COLO668 (cell line): ENCODE measurements around the gene SLC22A23.
A peak's percentile ranks its signal among the peaks of the same experiment; 100 is the strongest.

Source experiments
- DNase-seq: peaks from one replicate; lab custom pipeline; 2025; ENCODE audit not compliant: unreplicated experiment; lab: John Stamatoyannopoulos, UW

The SLC22A23 gene

GRCh38 chr6:3306848-3307247, 150.0 kb downstream of the SLC22A23 start:
- no peak for DNase-seq

- no peak for DNase-seq
These were observed 151.0 kb downstream of the SLC22A23 start for GRCh38 chr6:3305831-3306230.

- no peak for DNase-seq
These were observed 151.7 kb downstream of the SLC22A23 start for GRCh38 chr6:3305216-3305565.

- no peak for DNase-seq
These were observed 152.2 kb downstream of the SLC22A23 start for GRCh38 chr6:3304500-3305215.

GRCh38 chr6:3303795-3304411, 152.9 kb downstream of the SLC22A23 start:
- no peak for DNase-seq

- DNase-seq = no peak
These were observed 155.3 kb downstream of the SLC22A23 start for GRCh38 chr6:3301506-3301905.

GRCh38 chr6:3299221-3299620, 157.6 kb downstream of the SLC22A23 start:
- no peak for DNase-seq

GRCh38 chr6:3297909-3298308, 158.9 kb downstream of the SLC22A23 start:
- peak; percentile 9 for DNase-seq

- DNase-seq = no peak
These were observed 159.8 kb downstream of the SLC22A23 start for GRCh38 chr6:3297006-3297405.

GRCh38 chr6:3296537-3296936, 160.3 kb downstream of the SLC22A23 start:
- DNase-seq = no peak

GRCh38 chr6:3296078-3296477, 160.8 kb downstream of the SLC22A23 start:
- no peak for DNase-seq

- peak; percentile 49 for DNase-seq
These were observed 161.7 kb downstream of the SLC22A23 start for GRCh38 chr6:3294921-3295871.

GRCh38 chr6:3294396-3294795, 162.5 kb downstream of the SLC22A23 start:
- no peak for DNase-seq

- DNase-seq = no peak
These were observed 163.3 kb downstream of the SLC22A23 start for GRCh38 chr6:3293271-3294155.

- no peak for DNase-seq
These were observed 164.2 kb downstream of the SLC22A23 start for GRCh38 chr6:3292431-3293197.

GRCh38 chr6:3291987-3292386, 164.9 kb downstream of the SLC22A23 start:
- no peak for DNase-seq

- no peak for DNase-seq
These were observed 165.5 kb downstream of the SLC22A23 start for GRCh38 chr6:3291346-3291745.

- no peak for DNase-seq
These were observed 166.0 kb downstream of the SLC22A23 start for GRCh38 chr6:3290931-3291211.

GRCh38 chr6:3290149-3290930, 166.5 kb downstream of the SLC22A23 start:
- DNase-seq = no peak

GRCh38 chr6:3289664-3290055, 167.2 kb downstream of the SLC22A23 start:
- no peak for DNase-seq
